Measurements from ENCODE around the gene MYO15A. TPM values are rescaled to one million over a fixed set of nuclear protein-coding genes. Genes with fewer than 3 reads are reported as not detected.

Gene MYO15A
- total RNA-seq, 1 experiment from 2014 or later = 2.8 TPM

DNA sequence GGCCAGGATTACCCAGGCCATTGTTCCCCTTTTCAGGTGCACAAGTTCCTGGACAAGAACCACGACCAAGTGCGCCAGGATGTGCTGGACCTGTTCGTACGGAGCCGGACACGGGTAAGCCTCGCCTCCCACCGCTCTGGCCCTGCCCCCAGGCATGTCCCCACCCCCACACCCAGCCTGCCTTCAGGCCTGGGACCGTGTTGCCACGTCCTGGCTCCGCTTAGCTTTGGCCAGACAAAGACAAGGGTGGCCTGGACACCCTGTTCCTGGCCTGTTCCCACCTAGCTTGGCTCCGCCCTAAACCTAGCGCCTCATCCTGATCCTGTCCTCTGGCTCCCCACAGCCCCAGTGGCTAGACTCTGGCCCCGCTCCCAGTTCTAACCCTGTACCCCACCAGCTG is 30.9 kb downstream of the MYO15A start:
- DNase-seq (ENCODE audit: low read depth, low spot score) (no peak), ATAC-seq (no peak)
- H3K36me3 ChIP-seq (ENCODE audit: control insufficient read depth in 1 of 2, insufficient read depth in 2 of 2, low read length in 2 of 2) = no peaks in the 10 kb centered on the region
- H3K9me3 ChIP-seq (ENCODE audit: control insufficient read depth in 1 of 2, insufficient read depth in 1 of 2, low read depth in 1 of 2, low read length in 2 of 2) = no peaks in the 10 kb centered on the region
- no peaks in the 10 kb centered on the region for H3K27me3 ChIP-seq (ENCODE audit: insufficient read depth, low read length)
- ChIA-PET RAD21 (ENCODE audit: low non-redundant PET in 1 of 2, low total read pairs in 2 of 2, uncharacterized antibody in 2 of 2, unreplicated experiment in 2 of 2) (no interaction called here), POLR2A (interaction anchor here (1.0 kb wide), 1 partner anchor 15 kb away, joined by 3 read pairs; no protein-coding TSS in a partner anchor), CTCF (interaction anchor here (1.4 to 5.7 kb wide), 2 partner anchors 9 to 14 kb away, joined by 3 to 27 read pairs; no protein-coding TSS in a partner anchor)
- no peaks in the 10 kb centered on the region for H4K20me1 ChIP-seq (ENCODE audit: insufficient read depth)
- intact Hi-C loops (cut with micrococcal nuclease) = no loop called here
- no peak overlapping the region for H3K4me2 ChIP-seq (ENCODE audit: low read length)
- no peak overlapping the region for H3K9ac ChIP-seq (ENCODE audit: low read length)
- no peaks in the 10 kb centered on the region for H3K4me1 ChIP-seq (ENCODE audit: control insufficient read depth in 1 of 2, insufficient read depth in 2 of 2, low read length in 2 of 2)
- H3K9me2 ChIP-seq (ENCODE audit: insufficient read depth) = no peaks in the 10 kb centered on the region
- H3K79me2 ChIP-seq (ENCODE audit: insufficient read depth, low read length) = no peaks in the 10 kb centered on the region
- TF ChIP-seq POLR2AphosphoS5 (IDR thresholded peaks at IDR 0.05; ENCODE audit: low read depth, low read length) (no peak), ZNF274 (IDR thresholded peaks at IDR 0.05; ENCODE audit: low read depth, low read length) (no peak), SP1 (IDR thresholded peaks at IDR 0.05; ENCODE audit: low read depth) (no peak), RAD21 (IDR thresholded peaks at IDR 0.05; ENCODE audit: low read depth) (no peak), JUND (IDR thresholded peaks at IDR 0.05) (no peak), ELF1 (IDR thresholded peaks at IDR 0.05; ENCODE audit: borderline replicate concordance, low read depth) (no peak), EZH2phosphoT487 (IDR thresholded peaks at IDR 0.05; ENCODE audit: borderline replicate concordance) (no peak), SIN3A (IDR thresholded peaks at IDR 0.05; ENCODE audit: low read depth) (no peak)
- TF ChIP-seq, protein P1, sequence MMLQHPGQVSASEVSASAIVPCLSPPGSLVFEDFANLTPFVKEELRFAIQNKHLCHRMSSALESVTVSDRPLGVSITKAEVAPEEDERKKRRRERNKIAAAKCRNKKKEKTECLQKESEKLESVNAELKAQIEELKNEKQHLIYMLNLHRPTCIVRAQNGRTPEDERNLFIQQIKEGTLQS (IDR thresholded peaks at IDR 0.05) = no peak
- TF ChIP-seq, protein P2, sequence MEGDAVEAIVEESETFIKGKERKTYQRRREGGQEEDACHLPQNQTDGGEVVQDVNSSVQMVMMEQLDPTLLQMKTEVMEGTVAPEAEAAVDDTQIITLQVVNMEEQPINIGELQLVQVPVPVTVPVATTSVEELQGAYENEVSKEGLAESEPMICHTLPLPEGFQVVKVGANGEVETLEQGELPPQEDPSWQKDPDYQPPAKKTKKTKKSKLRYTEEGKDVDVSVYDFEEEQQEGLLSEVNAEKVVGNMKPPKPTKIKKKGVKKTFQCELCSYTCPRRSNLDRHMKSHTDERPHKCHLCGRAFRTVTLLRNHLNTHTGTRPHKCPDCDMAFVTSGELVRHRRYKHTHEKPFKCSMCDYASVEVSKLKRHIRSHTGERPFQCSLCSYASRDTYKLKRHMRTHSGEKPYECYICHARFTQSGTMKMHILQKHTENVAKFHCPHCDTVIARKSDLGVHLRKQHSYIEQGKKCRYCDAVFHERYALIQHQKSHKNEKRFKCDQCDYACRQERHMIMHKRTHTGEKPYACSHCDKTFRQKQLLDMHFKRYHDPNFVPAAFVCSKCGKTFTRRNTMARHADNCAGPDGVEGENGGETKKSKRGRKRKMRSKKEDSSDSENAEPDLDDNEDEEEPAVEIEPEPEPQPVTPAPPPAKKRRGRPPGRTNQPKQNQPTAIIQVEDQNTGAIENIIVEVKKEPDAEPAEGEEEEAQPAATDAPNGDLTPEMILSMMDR (IDR thresholded peaks at IDR 0.05 in 2 of 3, conservative IDR thresholded peaks at IDR 0.05 in 1 of 3; ENCODE audit: borderline replicate concordance in 1 of 3, insufficient read depth in 1 of 3, low read depth in 2 of 3, low read length in 2 of 3) = no peak
- TF ChIP-seq, protein P3, sequence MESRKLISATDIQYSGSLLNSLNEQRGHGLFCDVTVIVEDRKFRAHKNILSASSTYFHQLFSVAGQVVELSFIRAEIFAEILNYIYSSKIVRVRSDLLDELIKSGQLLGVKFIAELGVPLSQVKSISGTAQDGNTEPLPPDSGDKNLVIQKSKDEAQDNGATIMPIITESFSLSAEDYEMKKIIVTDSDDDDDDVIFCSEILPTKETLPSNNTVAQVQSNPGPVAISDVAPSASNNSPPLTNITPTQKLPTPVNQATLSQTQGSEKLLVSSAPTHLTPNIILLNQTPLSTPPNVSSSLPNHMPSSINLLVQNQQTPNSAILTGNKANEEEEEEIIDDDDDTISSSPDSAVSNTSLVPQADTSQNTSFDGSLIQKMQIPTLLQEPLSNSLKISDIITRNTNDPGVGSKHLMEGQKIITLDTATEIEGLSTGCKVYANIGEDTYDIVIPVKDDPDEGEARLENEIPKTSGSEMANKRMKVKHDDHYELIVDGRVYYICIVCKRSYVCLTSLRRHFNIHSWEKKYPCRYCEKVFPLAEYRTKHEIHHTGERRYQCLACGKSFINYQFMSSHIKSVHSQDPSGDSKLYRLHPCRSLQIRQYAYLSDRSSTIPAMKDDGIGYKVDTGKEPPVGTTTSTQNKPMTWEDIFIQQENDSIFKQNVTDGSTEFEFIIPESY (IDR thresholded peaks at IDR 0.05; ENCODE audit: extremely low read depth, insufficient replicate concordance, low read length) = no peak
- no peak overlapping the region for H3K4me3 ChIP-seq (replicated peaks in 1 of 2; ENCODE audit: low read depth in 1 of 2, low read length in 2 of 2)
- no peak overlapping the region for H2AFZ ChIP-seq (ENCODE audit: low read depth, low read length, poor library complexity, severe bottlenecking)
- BruUV-seq (replicated peaks) = no TSS peak
- no peak overlapping the region; the same call in 1 of the 2 replicates for H3K27ac ChIP-seq (ENCODE audit: low read depth, low read length)

Data from HCT116 (cell line).